HG03575 (cell line): ENCODE results near the gene FH.

ENCODE experiments used
- ATAC-seq: cut with Tn5 transposase; IDR thresholded peaks from one replicate; pipeline ENCODE4 v1.9.1; 2021; ENCODE audit not compliant: unreplicated experiment, insufficient number of reproducible peaks, low FRiP score; ENCODE audit errors: extremely low read depth

The FH gene

GRCh38 chr1:241531195-241532161 is 11.9 kb upstream of the FH start:
- peak; percentile 58 for ATAC-seq

DNA sequence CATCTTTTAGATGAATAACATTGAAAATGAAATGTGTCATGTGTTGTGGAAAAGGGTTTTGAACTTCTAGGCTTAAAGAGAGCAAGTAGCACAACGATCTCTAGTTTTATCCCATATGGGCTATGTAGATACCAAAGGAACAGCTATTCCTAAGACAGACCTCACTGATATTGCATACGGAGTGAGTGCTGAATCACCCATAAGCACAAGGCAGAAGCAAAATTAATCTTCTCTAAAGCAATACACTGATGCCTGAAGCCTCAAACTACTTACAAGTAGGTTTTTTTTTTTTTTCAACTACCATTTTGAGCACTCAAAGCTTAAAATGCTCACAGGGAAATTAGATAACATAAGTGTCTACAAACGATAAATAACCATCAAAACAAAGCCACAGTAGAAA is 7.6 kb upstream of the FH start:
- ATAC-seq, result no peak

- no peak for ATAC-seq
Measured at GRCh38 chr1:241525026-241525425, 5.5 kb upstream of the FH start.

GRCh38 chr1:241521718-241522117 is 2.2 kb upstream of the FH start:
- no peak for ATAC-seq

DNA sequence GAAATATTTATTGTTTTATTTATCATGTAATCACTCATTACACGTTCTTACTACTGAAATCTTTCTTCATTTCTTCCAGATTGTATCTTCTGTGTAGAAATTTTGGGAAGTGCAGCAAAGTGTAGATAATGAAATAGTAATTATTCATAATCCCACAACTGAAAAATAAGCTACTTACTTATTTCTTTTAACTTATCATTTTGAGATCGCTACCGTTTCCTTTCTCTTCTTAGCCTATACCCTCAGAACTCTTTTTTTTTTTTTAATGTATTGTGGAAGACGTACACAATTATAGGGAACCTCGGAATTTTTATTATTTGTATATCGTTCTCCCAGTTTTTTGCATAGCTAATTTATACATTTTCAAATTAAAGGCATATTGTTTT is 518 bp upstream of the FH start:
- ATAC-seq, result no peak

DNA sequence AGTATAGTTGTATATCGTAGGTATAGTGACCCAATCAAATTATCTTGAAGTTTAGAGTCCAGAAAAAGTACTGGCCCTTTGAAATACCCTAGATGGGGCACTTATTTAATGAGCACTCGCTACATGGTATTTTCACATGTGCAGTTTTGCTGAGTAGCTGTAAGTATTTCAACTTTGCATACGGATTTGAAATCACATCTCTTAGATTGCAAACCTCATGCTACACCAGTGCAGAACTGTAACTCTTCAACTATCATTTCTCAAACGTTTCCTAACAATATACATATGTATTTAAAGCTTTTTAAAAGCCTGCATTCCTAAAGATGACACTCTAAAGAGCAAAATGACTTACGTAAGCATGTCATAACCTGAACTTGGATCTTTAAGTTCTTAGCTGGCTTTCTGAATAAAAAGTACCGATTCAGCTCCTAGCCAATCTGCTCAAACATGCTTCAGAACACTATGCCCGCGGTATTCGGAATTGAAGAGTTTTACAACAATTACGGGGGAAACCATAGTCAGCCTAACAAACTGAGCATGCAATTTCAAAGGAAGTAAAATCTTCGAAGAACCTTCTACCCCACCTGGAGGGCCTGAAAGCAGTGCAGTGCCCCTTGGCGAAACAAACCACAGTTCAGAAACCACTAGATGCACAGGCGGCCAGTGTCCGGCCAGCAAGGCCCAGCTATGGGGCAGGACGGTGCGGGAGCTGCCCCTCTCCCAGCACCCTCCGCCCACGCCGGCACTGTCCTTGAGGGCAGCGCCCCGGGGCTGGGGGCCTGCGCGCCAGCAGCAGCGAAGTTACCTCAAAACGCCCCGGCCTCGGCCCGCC is 863 bp downstream of the FH start:
- no peak for ATAC-seq

- no peak for ATAC-seq
Measured at GRCh38 chr1:241513378-241513777, 6.2 kb downstream of the FH start.

GRCh38 chr1:241507189-241507863 is 12.2 kb downstream of the FH start:
- ATAC-seq, result no peak

GRCh38 chr1:241503444-241503843 is 16.1 kb downstream of the FH start:
- no peak for ATAC-seq

DNA sequence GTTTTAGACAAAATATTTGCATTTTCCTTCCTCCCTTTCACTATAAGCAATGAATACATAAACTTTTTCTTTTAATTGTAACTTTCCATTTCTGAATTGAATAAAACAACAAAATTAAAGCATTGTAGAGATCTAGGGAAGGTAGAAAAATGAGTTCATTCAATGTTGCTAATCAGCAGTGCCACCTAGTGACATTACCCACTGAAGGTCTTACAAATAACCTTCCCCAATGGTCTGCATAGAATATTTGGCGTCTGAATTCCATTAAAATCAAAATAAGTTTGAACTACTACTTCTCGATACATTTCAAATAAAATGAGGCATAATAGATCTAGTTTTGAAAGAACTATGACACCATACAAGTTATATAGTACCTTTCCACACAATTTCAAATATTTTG is 19.6 kb downstream of the FH start:
- ATAC-seq, result no peak

DNA sequence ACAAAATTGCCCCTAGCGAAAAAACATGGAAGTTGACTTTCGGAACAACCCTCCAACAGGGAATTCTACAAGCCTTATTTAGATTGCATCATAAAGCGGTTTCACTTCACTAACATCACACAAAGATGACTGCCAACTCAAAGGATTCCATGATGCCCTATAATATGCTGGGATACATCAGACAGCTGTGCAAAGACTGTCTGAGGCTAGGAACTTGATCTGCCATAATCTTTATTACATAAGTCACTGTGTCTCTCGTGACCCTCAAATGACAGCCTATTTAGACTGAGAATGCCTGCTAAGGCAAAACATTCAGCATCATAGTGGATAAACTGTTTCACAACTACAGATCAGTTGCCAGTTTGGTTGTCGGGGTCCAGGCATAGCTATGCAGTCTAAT is 23.8 kb downstream of the FH start:
- ATAC-seq, result no peak

DNA sequence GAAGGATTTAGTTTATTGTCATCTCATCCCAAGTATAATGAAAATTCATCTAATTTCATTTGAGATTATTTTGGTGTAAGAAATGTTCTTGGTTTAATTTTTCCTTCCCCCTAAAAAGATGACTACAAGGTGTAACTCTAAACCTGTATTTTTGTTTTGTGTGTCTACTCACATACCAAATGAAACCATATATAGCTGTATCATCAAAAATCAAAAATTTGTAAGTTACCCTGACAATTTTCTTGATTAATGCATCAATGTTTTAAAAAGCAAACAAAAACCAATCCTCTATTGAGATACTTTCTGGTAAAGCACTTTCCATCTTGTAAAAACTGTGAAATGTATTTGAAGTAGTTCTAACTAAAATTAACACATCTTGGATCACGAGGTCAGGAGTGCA is 30.8 kb downstream of the FH start:
- no peak for ATAC-seq

DNA sequence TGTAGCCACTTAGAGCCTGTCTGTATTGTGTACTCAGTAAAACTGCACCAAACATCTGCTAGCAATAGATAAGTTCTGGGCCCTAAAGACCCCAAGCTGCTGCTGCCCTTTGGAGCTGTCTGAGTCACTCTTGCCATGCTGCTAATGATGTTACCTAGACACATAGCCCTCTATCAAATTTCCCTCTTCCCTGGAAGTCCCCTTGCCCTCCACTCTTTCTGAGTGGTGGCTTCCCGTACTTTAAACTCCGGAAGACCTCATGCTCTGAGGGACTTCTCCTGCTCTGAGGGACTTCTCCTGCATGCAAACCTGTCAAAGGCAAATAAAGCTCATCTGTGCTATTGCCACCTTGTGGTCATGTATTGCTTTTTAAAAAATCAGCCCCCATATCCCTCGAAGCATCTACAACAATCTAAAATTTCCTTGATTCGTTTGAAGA is 34.0 kb downstream of the FH start:
- ATAC-seq, result no peak

DNA sequence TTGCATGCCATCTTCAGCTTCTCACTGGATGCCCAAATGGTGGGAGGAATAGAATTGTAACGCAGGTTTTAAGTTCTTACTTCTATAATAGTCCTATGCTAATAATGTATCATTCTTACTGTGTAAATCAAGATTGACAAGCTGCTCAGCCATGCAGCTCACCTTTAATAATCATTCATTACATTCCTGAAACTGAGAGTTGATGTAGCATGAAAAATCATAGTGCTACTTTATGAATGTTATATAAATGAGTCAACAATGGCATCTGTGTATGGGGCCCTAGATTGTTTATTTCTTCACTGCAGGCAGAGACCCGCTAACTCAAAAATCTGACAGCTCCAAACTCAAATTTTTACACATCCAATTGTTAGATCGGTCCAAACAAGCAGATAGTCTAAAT is 34.4 kb downstream of the FH start:
- peak; percentile 70 for ATAC-seq

GRCh38 chr1:241482761-241483250 is 36.7 kb downstream of the FH start:
- no peak for ATAC-seq

- ATAC-seq, result no peak
Measured at GRCh38 chr1:241479294-241479693, 40.3 kb downstream of the FH start.

GRCh38 chr1:241475671-241476070 is 43.9 kb downstream of the FH start:
- ATAC-seq, result no peak

DNA sequence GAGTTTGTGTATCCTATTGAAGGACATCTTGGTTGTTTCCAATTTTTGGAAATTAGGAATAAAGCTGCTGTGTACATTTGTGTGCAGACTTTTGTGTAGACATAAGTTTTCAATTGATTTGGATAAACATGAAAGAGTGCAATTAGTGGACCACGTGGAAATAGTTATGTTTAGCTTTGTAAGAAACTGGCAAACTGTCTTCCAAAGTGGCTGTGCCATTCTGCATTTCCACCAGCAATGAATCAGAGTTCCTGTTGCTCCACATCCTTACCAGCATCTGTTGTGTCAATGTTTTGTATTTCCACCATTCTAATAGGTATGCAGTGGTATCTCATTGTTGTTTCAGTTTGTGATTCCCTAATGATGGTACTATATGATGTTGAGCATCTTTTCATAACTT is 46.5 kb downstream of the FH start:
- no peak for ATAC-seq

- ATAC-seq, result no peak
Measured at GRCh38 chr1:241470908-241471590, 48.5 kb downstream of the FH start.
